ENCODE data around the gene ACAT2.
A peak's percentile ranks its signal among the peaks of the same experiment; 100 is the strongest.
"Not testable (repeated sequence)": the region's sequence is repeated elsewhere in the genome, so short reads cannot be mapped to it uniquely, and the experiment has no call there.

Gene ACAT2

DNA sequence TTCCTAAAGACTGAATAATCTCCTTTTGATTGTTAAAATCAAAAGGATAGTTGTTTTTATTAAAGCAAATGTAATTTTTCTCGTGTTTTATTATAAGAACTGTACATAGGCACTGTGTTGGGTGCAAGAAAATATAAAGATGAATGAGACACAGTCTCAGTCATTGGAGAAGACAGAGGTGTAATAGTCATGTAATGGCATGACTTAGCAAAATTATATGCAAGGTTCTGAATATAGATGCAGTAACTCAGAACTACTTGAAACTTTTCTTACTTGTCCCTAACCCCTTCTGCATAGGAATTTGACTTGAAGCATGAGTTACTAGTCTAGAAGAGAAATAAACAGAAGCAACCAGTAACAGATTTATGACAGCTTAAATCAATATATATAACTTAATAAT is 19.7 kb upstream of the ACAT2 start:
- Mint-ChIP-seq H3K4me1 (ENCODE audit: low read depth in 2 of 2) (peaks cover 15 to 40% of the 10 kb centered on the region in 2 donors), H3K9me3 (no peaks in the 10 kb centered on the region), H3K4me3 (no peak overlapping the region), H3K36me3 (ENCODE audit: insufficient read depth) (peaks cover 88% of the 10 kb centered on the region), H3K27ac (peak overlapping the region in 1 of 2 donors; percentile 29), H3K27me3 (no peaks in the 10 kb centered on the region)
- DNase-seq (no peak), ATAC-seq (replicated peaks) (no peak)

DNA sequence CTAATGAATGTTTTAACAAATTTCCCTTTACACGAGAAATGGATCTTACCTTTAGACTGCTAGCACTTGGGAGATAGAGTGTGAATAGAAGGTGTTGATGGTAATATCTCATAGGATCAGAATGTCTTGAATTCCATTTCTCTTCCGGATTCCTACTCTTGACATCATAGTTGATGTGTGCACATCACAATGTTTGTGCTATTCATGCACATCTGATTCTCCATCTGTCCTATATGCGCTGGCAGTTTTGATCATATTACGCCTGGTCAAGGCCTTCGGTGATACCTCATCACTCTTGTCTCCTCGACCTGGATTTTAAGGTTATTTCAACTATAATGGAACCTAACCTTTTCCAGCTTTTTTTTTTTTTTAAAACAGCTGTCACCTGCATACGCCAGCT is 16.8 kb upstream of the ACAT2 start:
- H3K9me3 Mint-ChIP-seq = no peaks in the 10 kb centered on the region
- peaks cover 94% of the 10 kb centered on the region for H3K36me3 Mint-ChIP-seq (ENCODE audit: insufficient read depth)
- ATAC-seq (replicated peaks) (no peak), DNase-seq (no peak)
- H3K27me3 Mint-ChIP-seq = no peaks in the 10 kb centered on the region
- no peak overlapping the region for H3K4me3 Mint-ChIP-seq
- peaks cover 9 to 33% of the 10 kb centered on the region in 2 donors for H3K4me1 Mint-ChIP-seq (ENCODE audit: low read depth in 2 of 2)
- H3K27ac Mint-ChIP-seq = peak overlapping the region; percentile 13 to 38

DNA sequence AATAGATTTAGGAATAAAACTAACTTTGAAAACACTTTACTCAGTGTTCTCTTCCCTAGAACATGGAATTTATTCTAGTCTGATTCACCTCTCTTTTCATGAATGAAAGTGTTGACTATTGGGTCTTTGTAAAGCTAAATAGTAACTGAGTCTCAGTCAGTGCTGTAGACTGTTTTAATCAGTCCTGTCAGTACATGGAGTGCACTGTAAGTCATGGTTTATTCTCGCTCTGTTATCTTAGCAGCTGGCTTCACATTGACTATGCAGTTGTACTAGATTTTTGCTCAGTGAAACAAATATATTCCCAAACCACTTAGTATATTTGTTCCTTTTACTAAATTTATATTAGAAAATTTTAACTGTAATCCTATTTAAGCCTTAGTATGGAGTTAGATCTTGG is 15.1 kb upstream of the ACAT2 start:
- H3K27ac Mint-ChIP-seq = no peak overlapping the region
- peaks cover 94% of the 10 kb centered on the region for H3K36me3 Mint-ChIP-seq (ENCODE audit: insufficient read depth)
- DNase-seq (no peak), ATAC-seq (replicated peaks) (no peak)
- H3K27me3 Mint-ChIP-seq = no peaks in the 10 kb centered on the region
- peaks cover 9 to 20% of the 10 kb centered on the region in 2 donors for H3K4me1 Mint-ChIP-seq (ENCODE audit: low read depth in 2 of 2)
- no peak overlapping the region for H3K4me3 Mint-ChIP-seq
- no peaks in the 10 kb centered on the region for H3K9me3 Mint-ChIP-seq

DNA sequence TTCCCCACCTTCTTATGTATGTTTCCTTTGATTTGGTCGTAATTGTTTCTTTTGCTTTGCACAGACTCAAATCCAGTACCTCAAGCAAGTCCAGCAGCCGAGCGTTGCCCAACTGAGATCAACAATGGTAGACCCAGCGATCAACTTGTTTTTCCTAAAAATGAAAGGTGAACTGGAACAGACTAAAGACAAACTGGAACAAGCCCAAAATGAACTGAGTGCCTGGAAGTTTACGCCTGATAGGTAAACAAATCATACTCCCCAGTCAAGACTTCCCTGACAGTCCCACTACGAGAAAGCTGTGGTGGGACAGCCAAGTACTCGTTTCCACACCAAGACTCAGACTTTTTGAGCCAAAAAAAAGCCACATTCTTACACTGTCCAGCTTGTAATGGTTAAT is 13.7 kb upstream of the ACAT2 start:
- not testable (repeated sequence) for H3K9me3 Mint-ChIP-seq; H3K4me3 Mint-ChIP-seq; ATAC-seq (replicated peaks); H3K27me3 Mint-ChIP-seq; H3K27ac Mint-ChIP-seq; DNase-seq
- H3K36me3 Mint-ChIP-seq (ENCODE audit: insufficient read depth) = peaks cover 94% of the 10 kb centered on the region
- H3K4me1 Mint-ChIP-seq (ENCODE audit: low read depth in 2 of 2) = peaks cover 9 to 20% of the 10 kb centered on the region in 2 donors

DNA sequence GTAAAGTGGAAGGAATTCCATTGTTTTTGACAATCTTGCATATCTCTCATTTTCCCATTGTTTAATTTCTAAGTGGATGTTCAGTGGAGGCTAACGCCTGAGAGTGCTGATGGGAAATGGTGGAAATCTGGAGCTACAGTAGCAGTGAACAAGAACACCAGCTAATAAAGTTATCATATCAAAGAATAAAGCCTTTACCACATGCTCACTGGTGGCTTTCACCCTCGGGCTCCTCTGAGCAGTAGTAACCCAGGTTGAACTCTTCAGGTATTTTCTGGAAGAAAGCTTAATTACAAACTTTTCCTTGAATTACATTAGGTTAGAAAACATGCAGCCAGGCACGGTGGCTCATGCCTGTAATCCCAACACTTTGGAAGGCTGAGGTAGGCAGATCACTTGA is 10.4 kb upstream of the ACAT2 start:
- Mint-ChIP-seq H3K27me3 (no peaks in the 10 kb centered on the region), H3K4me3 (no peak overlapping the region), H3K36me3 (ENCODE audit: insufficient read depth) (peaks cover 94% of the 10 kb centered on the region), H3K4me1 (ENCODE audit: low read depth in 2 of 2) (peaks cover 0 to 6% of the 10 kb centered on the region in 2 donors), H3K9me3 (no peaks in the 10 kb centered on the region), H3K27ac (peak overlapping the region in 1 of 2 donors; percentile 32)
- DNase-seq = no peak
- ATAC-seq (replicated peaks) = no peak

DNA sequence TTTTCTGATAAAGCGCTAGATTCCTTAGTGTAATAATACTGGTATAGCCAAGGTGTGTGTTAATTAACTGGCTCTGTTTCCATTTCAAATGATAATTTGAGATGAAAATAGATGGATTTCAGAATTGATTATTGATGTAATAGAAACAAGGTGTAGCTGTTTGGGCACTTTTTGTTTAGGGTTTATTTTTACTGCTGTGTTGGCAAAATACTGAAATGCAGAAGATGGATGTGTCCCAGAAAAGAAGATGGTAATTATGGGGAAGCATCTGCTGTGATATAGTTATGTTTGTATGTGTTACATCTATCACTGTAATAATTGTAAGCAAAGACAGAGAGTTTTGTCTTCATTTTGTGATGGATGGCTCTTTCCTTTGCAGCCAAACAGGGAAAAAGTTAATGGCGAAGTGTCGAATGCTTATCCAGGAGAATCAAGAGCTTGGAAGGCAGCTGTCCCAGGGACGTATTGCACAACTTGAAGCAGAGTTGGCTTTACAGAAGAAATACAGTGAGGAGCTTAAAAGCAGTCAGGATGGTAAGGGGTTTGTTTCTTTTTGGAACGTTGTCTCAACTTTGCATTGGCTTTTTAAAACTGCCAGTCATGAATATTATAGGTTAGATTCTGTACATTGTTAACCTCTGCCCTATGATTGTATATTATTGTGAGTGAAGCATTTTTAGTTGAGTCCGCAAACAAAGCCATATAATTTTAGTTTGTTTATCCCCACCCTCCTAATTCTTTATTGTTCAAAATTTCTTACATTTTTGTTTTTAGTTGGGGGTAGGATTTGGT is 8.6 kb upstream of the ACAT2 start:
- no peak overlapping the region for H3K27ac Mint-ChIP-seq
- H3K4me3 Mint-ChIP-seq = no peak overlapping the region
- DNase-seq (no peak), ATAC-seq (replicated peaks) (no peak)
- peaks cover 97% of the 10 kb centered on the region for H3K36me3 Mint-ChIP-seq (ENCODE audit: insufficient read depth)
- H3K27me3 Mint-ChIP-seq = no peaks in the 10 kb centered on the region
- no peaks in the 10 kb centered on the region for H3K9me3 Mint-ChIP-seq
- H3K4me1 Mint-ChIP-seq (ENCODE audit: low read depth in 2 of 2) = peaks cover 0 to 6% of the 10 kb centered on the region in 2 donors

DNA sequence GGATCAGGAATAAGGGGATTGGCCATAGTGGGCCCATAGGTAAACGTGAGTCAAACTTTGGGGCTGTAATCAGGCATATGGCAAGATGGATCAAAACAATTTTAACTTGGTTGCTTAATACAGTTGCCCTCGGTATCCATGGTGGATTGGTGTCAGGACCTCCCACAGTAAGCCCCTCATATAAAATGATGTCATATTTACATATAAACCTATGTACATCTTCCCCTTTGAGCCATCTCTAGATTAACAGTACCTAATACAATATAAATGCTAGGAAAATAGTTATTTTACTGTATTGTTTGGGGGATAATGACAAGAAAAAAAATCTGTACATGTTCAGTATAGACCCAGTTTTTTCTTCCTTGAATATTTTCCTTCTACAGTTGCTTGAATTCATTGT is 7.4 kb upstream of the ACAT2 start:
- Mint-ChIP-seq H3K4me1 (ENCODE audit: low read depth in 2 of 2) (peaks cover 0 to 9% of the 10 kb centered on the region in 2 donors), H3K4me3 (no peak overlapping the region), H3K36me3 (ENCODE audit: insufficient read depth) (peaks cover 86% of the 10 kb centered on the region), H3K27me3 (no peaks in the 10 kb centered on the region), H3K9me3 (no peaks in the 10 kb centered on the region), H3K27ac (peak overlapping the region in 1 of 2 donors; percentile 73)
- ATAC-seq (replicated peaks) (no peak), DNase-seq (no peak)

DNA sequence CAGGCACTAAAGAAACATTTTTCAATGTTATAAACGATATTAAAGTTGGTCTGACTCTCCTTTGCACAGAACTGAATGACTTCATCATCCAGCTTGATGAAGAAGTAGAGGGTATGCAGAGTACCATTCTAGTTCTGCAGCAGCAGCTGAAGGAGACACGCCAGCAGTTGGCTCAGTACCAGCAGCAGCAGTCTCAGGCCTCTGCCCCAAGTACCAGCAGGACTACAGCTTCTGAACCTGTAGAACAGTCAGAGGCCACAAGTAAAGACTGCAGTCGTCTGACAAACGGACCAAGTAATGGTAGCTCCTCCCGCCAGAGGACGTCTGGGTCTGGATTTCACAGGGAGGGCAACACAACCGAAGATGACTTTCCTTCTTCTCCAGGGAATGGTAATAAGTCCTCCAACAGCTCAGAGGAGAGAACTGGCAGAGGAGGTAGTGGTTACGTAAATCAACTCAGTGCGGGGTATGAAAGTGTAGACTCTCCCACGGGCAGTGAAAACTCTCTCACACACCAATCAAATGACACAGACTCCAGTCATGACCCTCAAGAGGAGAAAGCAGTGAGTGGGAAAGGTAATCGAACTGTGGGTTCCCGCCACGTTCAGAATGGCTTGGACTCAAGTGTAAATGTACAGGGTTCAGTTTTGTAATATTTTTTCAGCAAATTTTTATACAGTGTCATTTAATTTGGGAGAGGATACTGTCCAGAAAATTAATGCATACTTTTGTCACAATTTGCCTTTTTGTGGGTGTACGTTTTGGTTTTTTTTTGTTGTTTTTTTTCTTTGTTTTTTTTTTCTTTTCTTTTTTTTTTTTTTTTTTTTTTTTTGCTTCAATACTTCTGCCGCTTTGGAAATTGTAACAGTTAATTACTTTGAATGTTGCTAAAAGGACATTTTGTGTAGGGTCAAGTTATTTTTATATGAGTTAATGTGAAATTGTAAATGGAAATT is 6.6 kb upstream of the ACAT2 start:
- DNase-seq = no peak
- Mint-ChIP-seq H3K36me3 (ENCODE audit: insufficient read depth) (peaks cover 81% of the 10 kb centered on the region), H3K27ac (peak overlapping the region in 1 of 2 donors; percentile 73), H3K27me3 (no peaks in the 10 kb centered on the region), H3K4me1 (ENCODE audit: low read depth in 2 of 2) (peaks cover 0 to 10% of the 10 kb centered on the region in 2 donors), H3K4me3 (no peak overlapping the region), H3K9me3 (no peaks in the 10 kb centered on the region)
- ATAC-seq (replicated peaks) = no peak

DNA sequence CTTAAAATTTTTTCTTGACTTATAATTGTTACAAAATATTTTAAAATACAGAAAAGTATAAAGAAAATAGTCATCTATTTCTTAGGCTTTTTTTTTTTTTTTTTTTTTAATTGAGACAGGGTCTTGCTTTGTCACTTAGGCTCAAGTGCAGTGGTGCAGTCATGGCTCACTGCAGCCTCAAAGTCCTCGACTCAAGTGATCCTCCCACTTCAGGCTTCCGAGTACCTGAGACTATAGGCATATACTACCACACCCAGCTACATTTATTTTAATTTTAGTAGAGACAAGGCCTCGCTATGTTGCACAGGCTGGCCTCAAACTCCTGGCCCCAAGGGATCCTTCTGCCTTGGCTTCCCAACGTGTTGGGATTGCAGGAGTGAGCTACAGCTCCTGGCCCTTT is 5.3 kb upstream of the ACAT2 start:
- ATAC-seq (replicated peaks) = no peak
- H3K27me3 Mint-ChIP-seq = no peaks in the 10 kb centered on the region
- no peaks in the 10 kb centered on the region for H3K9me3 Mint-ChIP-seq
- no peak overlapping the region for H3K4me3 Mint-ChIP-seq
- no peak for DNase-seq
- H3K27ac Mint-ChIP-seq = no peak overlapping the region
- H3K4me1 Mint-ChIP-seq (ENCODE audit: low read depth in 2 of 2) = peaks cover 10 to 21% of the 10 kb centered on the region in 2 donors
- peaks cover 76% of the 10 kb centered on the region for H3K36me3 Mint-ChIP-seq (ENCODE audit: insufficient read depth)

DNA sequence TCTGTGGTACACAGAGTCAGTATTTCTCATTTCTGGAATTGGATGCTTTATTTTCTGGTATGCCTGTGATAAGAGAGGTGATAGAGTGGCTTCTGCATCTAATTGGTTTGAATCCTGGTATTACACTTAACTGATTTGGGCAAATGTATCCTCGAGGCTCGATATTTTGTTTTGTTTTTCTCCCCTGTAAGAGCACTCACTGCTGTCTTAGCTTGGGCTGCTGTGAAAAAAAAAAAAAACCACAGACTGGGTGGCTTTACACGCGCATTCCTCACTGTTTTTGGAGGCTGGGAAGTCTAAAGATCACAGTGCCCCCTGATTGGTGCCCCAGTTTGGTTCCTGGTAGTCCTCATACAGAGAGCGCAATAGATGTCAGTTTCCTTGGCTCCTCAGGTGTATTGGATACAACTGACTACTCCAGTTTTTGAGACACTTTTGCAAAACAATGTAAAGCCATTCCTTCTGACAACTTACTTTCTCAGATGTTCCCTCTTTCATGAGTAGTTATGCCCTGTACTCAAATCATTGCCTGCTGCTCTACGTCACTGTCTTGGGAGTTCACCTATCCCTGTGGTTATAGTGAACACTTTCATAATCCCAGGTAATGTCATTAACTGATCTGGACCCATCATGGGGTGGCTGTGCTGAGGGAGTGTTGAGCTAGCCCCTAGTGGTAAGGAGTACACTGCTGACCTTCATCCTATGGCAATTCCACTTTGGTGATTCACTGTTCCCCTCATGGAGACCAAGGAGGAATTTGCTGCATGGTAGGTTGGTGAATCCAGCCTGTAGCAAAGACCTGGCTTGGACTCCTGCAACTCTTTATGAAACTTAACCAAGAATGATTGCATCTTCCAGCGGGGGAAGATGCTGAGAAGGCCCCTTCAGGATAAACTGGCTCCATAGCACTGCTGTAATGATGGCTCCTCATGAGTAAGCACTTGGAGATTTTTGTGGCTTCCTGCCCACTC is 3.5 kb upstream of the ACAT2 start:
- H3K36me3 Mint-ChIP-seq (ENCODE audit: insufficient read depth) = peaks cover 76% of the 10 kb centered on the region
- peak overlapping the region; percentile 79 to 86 for H3K27ac Mint-ChIP-seq
- H3K4me3 Mint-ChIP-seq = no peak overlapping the region

DNA sequence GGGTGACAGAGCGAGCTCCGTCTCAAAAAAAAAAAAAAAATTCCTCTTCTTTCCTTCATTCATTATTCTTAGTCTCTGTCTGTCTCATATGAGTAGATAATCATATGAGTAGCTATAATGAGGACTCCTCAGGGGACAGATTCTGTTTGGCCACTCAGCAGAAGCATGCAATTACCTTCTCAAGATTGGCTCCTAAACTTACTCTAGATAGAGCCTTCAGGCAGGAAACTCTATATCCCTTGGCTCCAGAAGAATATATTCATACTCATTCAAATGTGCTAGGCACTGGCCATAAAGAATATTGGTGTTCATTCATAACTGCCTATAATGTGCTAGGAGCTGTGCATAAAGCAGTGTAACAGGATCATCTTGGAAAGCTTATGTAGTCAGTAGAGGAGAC is 2.2 kb upstream of the ACAT2 start:
- H3K4me3 Mint-ChIP-seq = peak overlapping the region; percentile 39 to 96
- peak overlapping the region; percentile 21 to 97 for H3K27ac Mint-ChIP-seq
- peaks cover 64% of the 10 kb centered on the region for H3K36me3 Mint-ChIP-seq (ENCODE audit: insufficient read depth)
- no peaks in the 10 kb centered on the region for H3K27me3 Mint-ChIP-seq
- H3K4me1 Mint-ChIP-seq (ENCODE audit: low read depth in 2 of 2) = peaks cover 23 to 27% of the 10 kb centered on the region in 2 donors
- H3K9me3 Mint-ChIP-seq = no peaks in the 10 kb centered on the region
- ATAC-seq (replicated peaks) (no peak), DNase-seq (no peak)

More for the DNA sequence above, 3.5 kb upstream of the ACAT2 start:
- Mint-ChIP-seq H3K9me3 (no peaks in the 10 kb centered on the region), H3K4me1 (ENCODE audit: low read depth in 2 of 2) (peaks cover 23 to 27% of the 10 kb centered on the region in 2 donors), H3K27me3 (no peaks in the 10 kb centered on the region)
- ATAC-seq (replicated peaks) (no peak), DNase-seq (no peak)

DNA sequence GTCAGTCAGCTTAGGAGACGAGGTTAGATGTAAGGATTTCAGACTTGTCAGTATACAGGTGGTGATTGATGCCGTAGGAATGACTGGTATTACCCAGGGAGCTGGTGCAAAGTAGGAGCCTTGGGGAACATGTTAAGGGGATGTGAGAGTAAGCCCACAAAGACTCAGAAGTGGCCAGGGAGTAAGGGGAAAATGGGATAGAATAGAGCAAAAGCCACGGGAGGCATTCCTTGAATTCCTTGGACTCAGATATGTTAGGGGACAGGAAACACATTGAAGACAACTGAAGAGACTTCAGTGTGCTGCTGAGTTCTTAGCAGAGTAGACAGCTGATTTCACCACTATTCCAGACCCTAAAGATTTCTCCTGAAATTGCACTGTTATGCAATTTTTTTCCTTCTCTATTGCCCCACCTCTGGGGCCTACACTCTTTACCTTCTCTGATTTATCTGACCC is 1.2 kb upstream of the ACAT2 start:
- peak overlapping the region; percentile 91 to 96 for H3K4me3 Mint-ChIP-seq
- peaks cover 23 to 27% of the 10 kb centered on the region in 2 donors for H3K4me1 Mint-ChIP-seq (ENCODE audit: low read depth in 2 of 2)
- ATAC-seq (replicated peaks) (no peak), DNase-seq (no peak)
- no peaks in the 10 kb centered on the region for H3K9me3 Mint-ChIP-seq
- peak overlapping the region; percentile 94 to 97 for H3K27ac Mint-ChIP-seq
- H3K27me3 Mint-ChIP-seq = no peaks in the 10 kb centered on the region
- H3K36me3 Mint-ChIP-seq (ENCODE audit: insufficient read depth) = peaks cover 60% of the 10 kb centered on the region
